WTC11 (cell line): ENCODE data around the gene NHERF2. TPM values are rescaled to one million over a fixed set of nuclear protein-coding genes. Genes with fewer than 3 reads are reported as not detected.
A peak's percentile ranks its signal among the peaks of the same experiment; 100 is the strongest.

Experiments used
- ATAC-seq: fragments of 200-7000 bp; cut with Tn5 transposase; 2 replicates; pipeline ENCODE4 v1.10.0; 2021; ENCODE audit warnings: mild to moderate bottlenecking, moderate library complexity
- CTCF ChIA-PET: fragments of 300-600 bp; sonication (Branson Sonifier 250); formaldehyde crosslinking; loops from one replicate; lab custom pipeline; 2021; ENCODE audit warnings: antibody characterized with exemption; lab: Charles Lee
- POLR2A ChIA-PET: fragments of 350-600 bp; sonication (Branson Sonifier 250); formaldehyde crosslinking; loops from one replicate; lab custom pipeline; 2021; ENCODE audit warnings: antibody characterized with exemption; lab: Charles Lee
- DNase-seq: peaks from one replicate; pipeline ENCODE4 v3.0.0; 2021; ENCODE audit warnings: low spot score
- H3K27ac Mint-ChIP-seq: 2 replicates; pipeline ENCODE4 v1.8.0; 2021; ENCODE audit warnings: mixed read lengths
- H3K27me3 Mint-ChIP-seq: 2 replicates; pipeline ENCODE4 v1.8.0; 2021; ENCODE audit warnings: low read depth, mild to moderate bottlenecking, moderate library complexity, mixed read lengths
- H3K36me3 Mint-ChIP-seq: 2 replicates; pipeline ENCODE4 v1.8.0; 2021; ENCODE audit warnings: mixed read lengths
- H3K4me1 Mint-ChIP-seq: 2 replicates; pipeline ENCODE4 v1.8.0; 2022; ENCODE audit warnings: mixed read lengths
- H3K4me3 Mint-ChIP-seq: 2 replicates; pipeline ENCODE4 v1.8.0; 2021; ENCODE audit warnings: mild to moderate bottlenecking, moderate library complexity, mixed read lengths
- H3K9me3 Mint-ChIP-seq: 2 replicates; pipeline ENCODE4 v1.8.0; 2021; ENCODE audit warnings: mixed read lengths
- CREM ChIP-seq: sonication (generic); formaldehyde crosslinking; IDR thresholded peaks from 2 replicates; pipeline ENCODE4 v1.8.1; 2022; ENCODE audit warnings: mild to moderate bottlenecking, missing genetic modification reagents, moderate library complexity
- ETV6 ChIP-seq: sonication (generic); formaldehyde crosslinking; IDR thresholded peaks from 2 replicates; pipeline ENCODE4 v1.8.1; 2022; ENCODE audit warnings: mild to moderate bottlenecking, missing genetic modification reagents
- FOXJ3 ChIP-seq: sonication (generic); formaldehyde crosslinking; IDR thresholded peaks from 2 replicates; pipeline ENCODE4 v1.9.0; 2021; ENCODE audit warnings: missing genetic modification reagents, mild to moderate bottlenecking, borderline replicate concordance
- GABPB1 ChIP-seq: sonication (generic); formaldehyde crosslinking; IDR thresholded peaks from 2 replicates; pipeline ENCODE4 v1.8.1; 2023; ENCODE audit warnings: mild to moderate bottlenecking, missing genetic modification reagents
- MXD4 ChIP-seq: fragments of 250-450 bp; sonication (Bioruptor Pico); IDR thresholded peaks from 2 replicates; pipeline ENCODE4 v1.8.0; 2021; ENCODE audit warnings: mild to moderate bottlenecking, moderate library complexity, borderline replicate concordance
- NFE2L1 ChIP-seq: sonication (generic); formaldehyde crosslinking; IDR thresholded peaks from 2 replicates; pipeline ENCODE4 v1.8.1; 2023; ENCODE audit warnings: missing genetic modification reagents
- NR2C2 ChIP-seq: sonication (generic); formaldehyde crosslinking; IDR thresholded peaks from 2 replicates; pipeline ENCODE4 v1.8.0; 2022; ENCODE audit warnings: mild to moderate bottlenecking, missing genetic modification reagents
- TEAD4 ChIP-seq: sonication (generic); formaldehyde crosslinking; IDR thresholded peaks from 2 replicates; pipeline ENCODE4 v1.8.0; 2022; ENCODE audit warnings: mild to moderate bottlenecking, missing genetic modification reagents
- ZBTB21 ChIP-seq: sonication (generic); formaldehyde crosslinking; IDR thresholded peaks from 2 replicates; pipeline ENCODE4 v1.8.1; 2023; ENCODE audit warnings: mild to moderate bottlenecking, missing genetic modification reagents, borderline replicate concordance
- ZNF263 ChIP-seq: sonication (generic); formaldehyde crosslinking; IDR thresholded peaks from 2 replicates; pipeline ENCODE4 v1.8.1; 2022; ENCODE audit warnings: low read depth, mild to moderate bottlenecking, moderate library complexity, missing genetic modification reagents
- ZNF317 ChIP-seq: sonication (generic); formaldehyde crosslinking; IDR thresholded peaks from 2 replicates; pipeline ENCODE4 v1.8.1; 2023; ENCODE audit warnings: low read depth, mild to moderate bottlenecking, moderate library complexity, missing genetic modification reagents, borderline replicate concordance
- ZNF396 ChIP-seq: fragments of 250-450 bp; sonication (Bioruptor Pico); IDR thresholded peaks from 2 replicates; pipeline ENCODE4 v1.8.0; 2021; ENCODE audit warnings: mild to moderate bottlenecking, moderate library complexity, borderline replicate concordance
- total RNA-seq: library from RNA; stranded (reverse); gene quantifications from 3 replicates; pipeline ENCODE4 v1.2.3, GENCODE V29; 2021
- TF ChIP-seq, protein P1 (sequence below): sonication (generic); formaldehyde crosslinking; conservative IDR thresholded peaks from 2 replicates; pipeline ENCODE4 v1.8.1; 2022; ENCODE audit warnings: mild to moderate bottlenecking, missing genetic modification reagents
- TF ChIP-seq, protein P2 (sequence below): sonication (generic); formaldehyde crosslinking; IDR thresholded peaks from 2 replicates; pipeline ENCODE4 v1.8.1; 2023; ENCODE audit warnings: mild to moderate bottlenecking, missing genetic modification reagents, moderate library complexity
- TF ChIP-seq, protein P3 (sequence below): sonication (generic); formaldehyde crosslinking; IDR thresholded peaks from 2 replicates; pipeline ENCODE4 v1.8.1; 2023; ENCODE audit warnings: mild to moderate bottlenecking, moderate library complexity, missing genetic modification reagents
- TF ChIP-seq, protein P4 (sequence below): fragments of 250-450 bp; sonication (Bioruptor Pico); IDR thresholded peaks from 2 replicates; pipeline ENCODE4 v1.9.0; 2021; ENCODE audit warnings: mild to moderate bottlenecking
- TF ChIP-seq, protein P5 (sequence below): sonication (generic); formaldehyde crosslinking; IDR thresholded peaks from 2 replicates; pipeline ENCODE4 v1.8.0; 2022; ENCODE audit warnings: mild to moderate bottlenecking, missing genetic modification reagents
- TF ChIP-seq, protein P6 (sequence below): fragments of 250-450 bp; sonication (Bioruptor Pico); IDR thresholded peaks from 2 replicates; pipeline ENCODE4 v1.9.0; 2021; ENCODE audit warnings: mild to moderate bottlenecking, borderline replicate concordance

NHERF2 gene
- total RNA-seq, 1 experiment from 2014 or later, result 31.1 TPM

DNA sequence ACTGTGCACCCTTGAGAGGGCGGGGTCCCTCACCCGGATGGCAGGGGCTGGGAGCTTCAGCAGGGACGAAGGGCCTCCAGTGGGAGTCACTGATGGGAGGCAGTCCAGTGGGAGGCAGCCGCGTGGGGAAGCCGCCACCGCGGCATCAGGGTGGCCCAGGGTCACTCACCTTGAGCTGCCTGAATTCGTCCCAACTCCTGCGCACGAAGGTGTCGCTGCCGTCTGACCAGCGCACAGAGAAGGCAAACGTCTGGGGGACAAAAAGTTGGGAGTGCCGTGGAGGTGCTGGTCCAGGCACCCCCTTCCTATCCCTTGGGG, 46.0 kb upstream of the NHERF2 start:
- Mint-ChIP-seq H3K4me1 (peaks cover 27% of the 10 kb centered on the region), H3K9me3 (no peaks in the 10 kb centered on the region), H3K4me3 (peak overlapping the region; percentile 64), H3K27ac (no peak overlapping the region)
- POLR2A ChIA-PET, result interaction anchor here (0.8 to 3.0 kb wide), 7 partner anchors 17 to 207 kb away, joined by 3 to 20 read pairs (median 4); partner anchors contain the start of genes MSRB1 and RPS2
- DNase-seq (no peak), ATAC-seq (no peak)
- CTCF ChIA-PET, result interaction anchor here (0.5 to 4.4 kb wide), 8 partner anchors 16 to 1843 kb away, joined by 3 to 19 read pairs (median 4); partner anchors contain the start of genes NUBP2, RPS2 and SPSB3
- no peak for TF ChIP-seq FOXJ3 (CRISPR knock-in tag)
- TF ChIP-seq, protein P1, sequence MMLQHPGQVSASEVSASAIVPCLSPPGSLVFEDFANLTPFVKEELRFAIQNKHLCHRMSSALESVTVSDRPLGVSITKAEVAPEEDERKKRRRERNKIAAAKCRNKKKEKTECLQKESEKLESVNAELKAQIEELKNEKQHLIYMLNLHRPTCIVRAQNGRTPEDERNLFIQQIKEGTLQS (CRISPR knock-in tag), result no peak
- TF ChIP-seq NFE2L1 (CRISPR knock-in tag), result no peak
- no peak for TF ChIP-seq NR2C2 (CRISPR knock-in tag)
- TF ChIP-seq, protein P2, sequence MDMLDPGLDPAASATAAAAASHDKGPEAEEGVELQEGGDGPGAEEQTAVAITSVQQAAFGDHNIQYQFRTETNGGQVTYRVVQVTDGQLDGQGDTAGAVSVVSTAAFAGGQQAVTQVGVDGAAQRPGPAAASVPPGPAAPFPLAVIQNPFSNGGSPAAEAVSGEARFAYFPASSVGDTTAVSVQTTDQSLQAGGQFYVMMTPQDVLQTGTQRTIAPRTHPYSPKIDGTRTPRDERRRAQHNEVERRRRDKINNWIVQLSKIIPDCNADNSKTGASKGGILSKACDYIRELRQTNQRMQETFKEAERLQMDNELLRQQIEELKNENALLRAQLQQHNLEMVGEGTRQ (CRISPR knock-in tag), result no peak
- TF ChIP-seq ZNF396 (CRISPR knock-in tag), result no peak
- no peak for TF ChIP-seq ZNF317 (CRISPR knock-in tag)
- no peak for TF ChIP-seq CREM (CRISPR knock-in tag)
- TF ChIP-seq, all 79 proteins: peak for 0
- Mint-ChIP-seq H3K27me3 (peaks cover 39% of the 10 kb centered on the region), H3K36me3 (peaks cover 5% of the 10 kb centered on the region)

DNA sequence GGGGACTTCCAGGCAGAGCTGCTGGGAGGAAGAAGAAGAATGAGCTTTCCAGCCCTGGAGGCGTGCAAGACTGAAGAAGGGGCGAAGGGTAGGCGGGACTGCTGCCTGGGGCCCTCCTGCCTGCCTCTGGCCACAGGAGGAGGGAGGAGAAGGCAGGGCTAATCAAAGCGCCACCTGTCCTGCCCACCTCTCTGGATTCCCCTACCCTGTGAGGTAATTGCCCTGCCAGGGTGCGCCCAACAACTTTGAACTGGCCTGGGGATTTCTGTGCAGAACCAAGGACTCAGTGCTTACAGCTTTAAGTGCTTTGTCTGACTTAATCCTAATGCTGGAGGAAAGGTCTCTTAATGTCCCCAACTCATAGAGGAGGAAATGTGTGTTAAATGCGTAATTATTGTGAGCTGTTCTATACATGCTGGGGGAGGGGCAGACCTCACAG, 45.3 kb upstream of the NHERF2 start, which contains the start of gene NOXO1:
Gene NOXO1 (minus strand): TSS at position 72 of the 439 bp plus-strand sequence. CDS start 290 bp downstream, outside the sequence.
- POLR2A ChIA-PET, result interaction anchor here (0.8 to 3.0 kb wide), 4 partner anchors 17 to 208 kb away, joined by 3 to 20 read pairs (median 4); partner anchors contain the start of gene RPS2
- H3K4me1 Mint-ChIP-seq, result peaks cover 27% of the 10 kb centered on the region
- DNase-seq, result no peak
- ATAC-seq, result no peak
- H3K27me3 Mint-ChIP-seq, result peaks cover 39% of the 10 kb centered on the region
- H3K9me3 Mint-ChIP-seq, result no peaks in the 10 kb centered on the region
- CTCF ChIA-PET, result interaction anchor here (1.0 to 4.4 kb wide), 7 partner anchors 17 to 159 kb away, joined by 3 to 19 read pairs (median 7); partner anchors contain the start of gene RPS2
- peaks cover 3% of the 10 kb centered on the region; the same call in 1 of the 2 replicates for H3K36me3 Mint-ChIP-seq
- H3K4me3 Mint-ChIP-seq, result peak within 1 kb of the TSS; percentile 64
- TF ChIP-seq, protein P3, sequence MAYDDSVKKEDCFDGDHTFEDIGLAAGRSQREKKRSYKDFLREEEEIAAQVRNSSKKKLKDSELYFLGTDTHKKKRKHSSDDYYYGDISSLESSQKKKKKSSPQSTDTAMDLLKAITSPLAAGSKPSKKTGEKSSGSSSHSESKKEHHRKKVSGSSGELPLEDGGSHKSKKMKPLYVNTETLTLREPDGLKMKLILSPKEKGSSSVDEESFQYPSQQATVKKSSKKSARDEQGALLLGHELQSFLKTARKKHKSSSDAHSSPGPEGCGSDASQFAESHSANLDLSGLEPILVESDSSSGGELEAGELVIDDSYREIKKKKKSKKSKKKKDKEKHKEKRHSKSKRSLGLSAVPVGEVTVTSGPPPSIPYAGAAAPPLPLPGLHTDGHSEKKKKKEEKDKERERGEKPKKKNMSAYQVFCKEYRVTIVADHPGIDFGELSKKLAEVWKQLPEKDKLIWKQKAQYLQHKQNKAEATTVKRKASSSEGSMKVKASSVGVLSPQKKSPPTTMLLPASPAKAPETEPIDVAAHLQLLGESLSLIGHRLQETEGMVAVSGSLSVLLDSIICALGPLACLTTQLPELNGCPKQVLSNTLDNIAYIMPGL, result no peak
- TF ChIP-seq, protein P4, sequence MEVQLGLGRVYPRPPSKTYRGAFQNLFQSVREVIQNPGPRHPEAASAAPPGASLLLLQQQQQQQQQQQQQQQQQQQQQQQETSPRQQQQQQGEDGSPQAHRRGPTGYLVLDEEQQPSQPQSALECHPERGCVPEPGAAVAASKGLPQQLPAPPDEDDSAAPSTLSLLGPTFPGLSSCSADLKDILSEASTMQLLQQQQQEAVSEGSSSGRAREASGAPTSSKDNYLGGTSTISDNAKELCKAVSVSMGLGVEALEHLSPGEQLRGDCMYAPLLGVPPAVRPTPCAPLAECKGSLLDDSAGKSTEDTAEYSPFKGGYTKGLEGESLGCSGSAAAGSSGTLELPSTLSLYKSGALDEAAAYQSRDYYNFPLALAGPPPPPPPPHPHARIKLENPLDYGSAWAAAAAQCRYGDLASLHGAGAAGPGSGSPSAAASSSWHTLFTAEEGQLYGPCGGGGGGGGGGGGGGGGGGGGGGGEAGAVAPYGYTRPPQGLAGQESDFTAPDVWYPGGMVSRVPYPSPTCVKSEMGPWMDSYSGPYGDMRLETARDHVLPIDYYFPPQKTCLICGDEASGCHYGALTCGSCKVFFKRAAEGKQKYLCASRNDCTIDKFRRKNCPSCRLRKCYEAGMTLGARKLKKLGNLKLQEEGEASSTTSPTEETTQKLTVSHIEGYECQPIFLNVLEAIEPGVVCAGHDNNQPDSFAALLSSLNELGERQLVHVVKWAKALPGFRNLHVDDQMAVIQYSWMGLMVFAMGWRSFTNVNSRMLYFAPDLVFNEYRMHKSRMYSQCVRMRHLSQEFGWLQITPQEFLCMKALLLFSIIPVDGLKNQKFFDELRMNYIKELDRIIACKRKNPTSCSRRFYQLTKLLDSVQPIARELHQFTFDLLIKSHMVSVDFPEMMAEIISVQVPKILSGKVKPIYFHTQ (CRISPR knock-in tag), result peak; percentile 42; the same call in 1 of the 2 replicates
- TF ChIP-seq ETV6 (CRISPR knock-in tag), result no peak
- TF ChIP-seq TEAD4 (CRISPR knock-in tag), result no peak
- H3K27ac Mint-ChIP-seq, result no peak within 1 kb of the TSS

DNA sequence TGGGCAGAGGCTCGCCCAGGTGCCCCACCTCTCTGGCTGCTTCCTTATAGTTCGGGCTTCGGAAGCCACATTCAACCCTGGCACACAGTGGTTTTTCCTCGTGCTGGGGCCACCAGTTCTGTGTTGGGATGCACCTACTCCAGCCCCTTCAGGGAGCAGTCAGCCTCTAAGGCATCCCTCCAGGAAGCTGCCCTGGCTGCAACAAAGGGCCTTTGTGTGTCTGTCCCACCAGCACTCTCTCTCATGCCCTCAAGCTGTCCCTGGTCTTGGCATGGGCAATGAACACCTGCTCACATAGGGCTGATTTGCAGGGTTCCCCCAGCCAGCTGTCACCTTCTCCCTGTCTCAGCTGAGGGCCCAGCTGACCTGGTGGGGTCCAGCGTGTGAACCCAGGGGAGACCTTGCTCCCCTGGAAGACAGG, 44.7 kb upstream of the NHERF2 start:
- CTCF ChIA-PET, result interaction anchor here (1.1 to 4.4 kb wide), 5 partner anchors 22 to 109 kb away, joined by 3 to 19 read pairs (median 7); no protein-coding TSS in a partner anchor
- no peak for ATAC-seq
- Mint-ChIP-seq H3K27ac (no peak overlapping the region), H3K4me1 (peaks cover 27% of the 10 kb centered on the region), H3K36me3 (peaks cover 5% of the 10 kb centered on the region; the same call in 1 of the 2 replicates), H3K9me3 (no peaks in the 10 kb centered on the region), H3K27me3 (peaks cover 39% of the 10 kb centered on the region), H3K4me3 (no peak overlapping the region)
- POLR2A ChIA-PET, result interaction anchor here (3.0 kb wide), 1 partner anchor 18 kb away, joined by 20 read pairs; the partner anchor contains the start of gene RPS2
- DNase-seq, result no peak
- TF ChIP-seq MXD4, result no peak
- no peak for TF ChIP-seq ZBTB21 (CRISPR knock-in tag)
- TF ChIP-seq, protein P5, sequence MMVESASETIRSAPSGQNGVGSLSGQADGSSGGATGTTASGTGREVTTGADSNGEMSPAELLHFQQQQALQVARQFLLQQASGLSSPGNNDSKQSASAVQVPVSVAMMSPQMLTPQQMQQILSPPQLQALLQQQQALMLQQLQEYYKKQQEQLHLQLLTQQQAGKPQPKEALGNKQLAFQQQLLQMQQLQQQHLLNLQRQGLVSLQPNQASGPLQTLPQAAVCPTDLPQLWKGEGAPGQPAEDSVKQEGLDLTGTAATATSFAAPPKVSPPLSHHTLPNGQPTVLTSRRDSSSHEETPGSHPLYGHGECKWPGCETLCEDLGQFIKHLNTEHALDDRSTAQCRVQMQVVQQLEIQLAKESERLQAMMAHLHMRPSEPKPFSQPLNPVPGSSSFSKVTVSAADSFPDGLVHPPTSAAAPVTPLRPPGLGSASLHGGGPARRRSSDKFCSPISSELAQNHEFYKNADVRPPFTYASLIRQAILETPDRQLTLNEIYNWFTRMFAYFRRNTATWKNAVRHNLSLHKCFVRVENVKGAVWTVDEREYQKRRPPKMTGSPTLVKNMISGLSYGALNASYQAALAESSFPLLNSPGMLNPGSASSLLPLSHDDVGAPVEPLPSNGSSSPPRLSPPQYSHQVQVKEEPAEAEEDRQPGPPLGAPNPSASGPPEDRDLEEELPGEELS (CRISPR knock-in tag), result no peak
- TF ChIP-seq, protein P6, sequence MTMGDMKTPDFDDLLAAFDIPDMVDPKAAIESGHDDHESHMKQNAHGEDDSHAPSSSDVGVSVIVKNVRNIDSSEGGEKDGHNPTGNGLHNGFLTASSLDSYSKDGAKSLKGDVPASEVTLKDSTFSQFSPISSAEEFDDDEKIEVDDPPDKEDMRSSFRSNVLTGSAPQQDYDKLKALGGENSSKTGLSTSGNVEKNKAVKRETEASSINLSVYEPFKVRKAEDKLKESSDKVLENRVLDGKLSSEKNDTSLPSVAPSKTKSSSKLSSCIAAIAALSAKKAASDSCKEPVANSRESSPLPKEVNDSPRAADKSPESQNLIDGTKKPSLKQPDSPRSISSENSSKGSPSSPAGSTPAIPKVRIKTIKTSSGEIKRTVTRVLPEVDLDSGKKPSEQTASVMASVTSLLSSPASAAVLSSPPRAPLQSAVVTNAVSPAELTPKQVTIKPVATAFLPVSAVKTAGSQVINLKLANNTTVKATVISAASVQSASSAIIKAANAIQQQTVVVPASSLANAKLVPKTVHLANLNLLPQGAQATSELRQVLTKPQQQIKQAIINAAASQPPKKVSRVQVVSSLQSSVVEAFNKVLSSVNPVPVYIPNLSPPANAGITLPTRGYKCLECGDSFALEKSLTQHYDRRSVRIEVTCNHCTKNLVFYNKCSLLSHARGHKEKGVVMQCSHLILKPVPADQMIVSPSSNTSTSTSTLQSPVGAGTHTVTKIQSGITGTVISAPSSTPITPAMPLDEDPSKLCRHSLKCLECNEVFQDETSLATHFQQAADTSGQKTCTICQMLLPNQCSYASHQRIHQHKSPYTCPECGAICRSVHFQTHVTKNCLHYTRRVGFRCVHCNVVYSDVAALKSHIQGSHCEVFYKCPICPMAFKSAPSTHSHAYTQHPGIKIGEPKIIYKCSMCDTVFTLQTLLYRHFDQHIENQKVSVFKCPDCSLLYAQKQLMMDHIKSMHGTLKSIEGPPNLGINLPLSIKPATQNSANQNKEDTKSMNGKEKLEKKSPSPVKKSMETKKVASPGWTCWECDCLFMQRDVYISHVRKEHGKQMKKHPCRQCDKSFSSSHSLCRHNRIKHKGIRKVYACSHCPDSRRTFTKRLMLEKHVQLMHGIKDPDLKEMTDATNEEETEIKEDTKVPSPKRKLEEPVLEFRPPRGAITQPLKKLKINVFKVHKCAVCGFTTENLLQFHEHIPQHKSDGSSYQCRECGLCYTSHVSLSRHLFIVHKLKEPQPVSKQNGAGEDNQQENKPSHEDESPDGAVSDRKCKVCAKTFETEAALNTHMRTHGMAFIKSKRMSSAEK (CRISPR knock-in tag), result no peak
- no peak for TF ChIP-seq ZNF263 (CRISPR knock-in tag)
- no peak for TF ChIP-seq GABPB1 (CRISPR knock-in tag)
